Measurements from ENCODE around the gene MAP3K15.

DNA sequence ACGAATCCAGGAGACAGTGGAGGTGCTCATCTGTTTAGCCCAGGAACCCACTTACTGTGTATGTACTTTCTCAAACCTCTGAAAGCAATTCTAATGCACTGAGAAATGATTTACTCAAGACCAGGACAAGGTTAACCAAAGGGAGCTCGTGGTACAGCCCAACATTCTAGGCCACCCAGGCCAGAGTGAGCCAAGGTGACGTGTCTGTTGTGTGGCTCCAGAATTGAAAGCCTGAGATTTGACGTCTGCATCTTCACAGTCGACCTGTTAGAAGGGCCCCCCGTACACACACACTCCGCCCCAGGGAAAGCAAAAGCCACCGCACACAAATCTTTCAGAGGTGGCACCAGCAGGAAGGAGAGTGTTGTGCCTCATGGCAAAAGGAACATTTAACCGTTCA, 2.3 kb downstream of the MAP3K15 start:
- no peak for TF ChIP-seq ZNF274 (IDR thresholded peaks at IDR 0.05; ENCODE audit: low read depth, low read length)
- TF ChIP-seq SUZ12 (IDR thresholded peaks at IDR 0.05; ENCODE audit: extremely low read depth, insufficient read depth, insufficient read length) = no peak

All from NT2/D1 (cell line).